Naive B cell (primary cell): ENCODE data around the gene BCL7A. TPM values are rescaled to one million over a fixed set of nuclear protein-coding genes. Genes with fewer than 3 reads are reported as not detected.
A peak's percentile ranks its signal among the peaks of the same experiment; 100 is the strongest.

Source experiments
- ATAC-seq, 2 donors: fragments of 150-1000 bp; cut with Tn5 transposase; 2 replicates each; pipeline ENCODE4 v1.10.0; 2021; ENCODE audit warnings: low read depth in 2 of 2, mild to moderate bottlenecking in 2 of 2, moderate library complexity in 2 of 2
- DNase-seq: peaks from one replicate; pipeline ENCODE4 v3.0.0; 2022
- H3K27ac Mint-ChIP-seq, 6 donors: one replicate each; pipeline ENCODE4 v1.8.0; 2020 to 2022; ENCODE audit warnings: mild to moderate bottlenecking in 6 of 6, mixed read lengths in 6 of 6, moderate library complexity in 5 of 6, inconsistent platforms in 2 of 6
- H3K27me3 Mint-ChIP-seq, 3 donors: one replicate each; pipeline ENCODE4 v1.8.0; 2021 to 2022; ENCODE audit warnings: mixed read lengths in 3 of 3, mild to moderate bottlenecking in 1 of 3
- H3K36me3 Mint-ChIP-seq, 2 donors: one replicate each; pipeline ENCODE4 v1.8.0; 2020 to 2022; ENCODE audit warnings: mixed read lengths in 2 of 2, inconsistent platforms in 1 of 2, mild to moderate bottlenecking in 1 of 2
- H3K4me1 Mint-ChIP-seq, 3 donors: one replicate each; pipeline ENCODE4 v1.8.0; 2020 to 2022; ENCODE audit warnings: mixed read lengths in 3 of 3, inconsistent platforms in 1 of 3, mild to moderate bottlenecking in 1 of 3, moderate library complexity in 1 of 3
- H3K4me3 Mint-ChIP-seq, 8 donors: one replicate each; pipeline ENCODE4 v1.8.0; 2020 to 2022; ENCODE audit warnings: mild to moderate bottlenecking in 8 of 8, mixed read lengths in 8 of 8, moderate library complexity in 8 of 8, inconsistent platforms in 2 of 8
- H3K9me3 Mint-ChIP-seq, 7 donors: one replicate each; pipeline ENCODE4 v1.8.0; 2020 to 2022; ENCODE audit warnings: mixed read lengths in 7 of 7, mild to moderate bottlenecking in 5 of 7, inconsistent platforms in 2 of 7, moderate library complexity in 1 of 7
- polyA plus RNA-seq, 6 donors: library from polyadenylated mRNA; unstranded; fragments of 300-500 nt; fragmentation: Illumina TruSeq; gene quantifications; one replicate each; pipeline ENCODE4 v1.2.3, GENCODE V29; 2021; ENCODE audit warnings: low read depth in 6 of 6

The BCL7A gene
- polyA plus RNA-seq, 6 donors from 2014 or later, result 65.2 to 135 (median 87.0) TPM

GRCh38 chr12:122067548-122067947 lies 45.9 kb downstream of the BCL7A start:
- H3K36me3 Mint-ChIP-seq, result no peaks in the 10 kb centered on the region
- ATAC-seq (peak in 1 of 2 donors; percentile 8), DNase-seq (no peak)
- peaks cover 42 to 59% (median 44%) of the 10 kb centered on the region in 3 donors for H3K4me1 Mint-ChIP-seq
- peak overlapping the region in 5 of 6 donors; percentile 65 to 96 (median 75) for H3K27ac Mint-ChIP-seq
- no peaks in the 10 kb centered on the region for H3K27me3 Mint-ChIP-seq
- H3K4me3 Mint-ChIP-seq, result peak overlapping the region; percentile 34 to 90 (median 76)
- H3K9me3 Mint-ChIP-seq, result no peaks in the 10 kb centered on the region

- ATAC-seq, result peak; percentile 95
- Mint-ChIP-seq H3K27me3 (no peaks in the 10 kb centered on the region), H3K36me3 (no peaks in the 10 kb centered on the region), H3K4me1 (peaks cover 39 to 55% (median 44%) of the 10 kb centered on the region in 3 donors), H3K9me3 (no peaks in the 10 kb centered on the region), H3K27ac (peak overlapping the region; percentile 65 to 96 (median 71)), H3K4me3 (peak overlapping the region; percentile 34 to 90 (median 76))
- DNase-seq, result peak; percentile 82
Measured at GRCh38 chr12:122067966-122068365, 46.3 kb downstream of the BCL7A start.

GRCh38 chr12:122072031-122072970 lies 50.6 kb downstream of the BCL7A start:
- Mint-ChIP-seq H3K27ac (no peak overlapping the region), H3K4me3 (no peak overlapping the region), H3K9me3 (no peaks in the 10 kb centered on the region), H3K4me1 (peaks cover 16 to 44% (median 30%) of the 10 kb centered on the region in 3 donors), H3K36me3 (no peaks in the 10 kb centered on the region), H3K27me3 (no peaks in the 10 kb centered on the region)
- DNase-seq (no peak), ATAC-seq (no peak)

- Mint-ChIP-seq H3K4me3 (peak overlapping the region in 2 of 8 donors; percentile 58 to 74), H3K9me3 (no peaks in the 10 kb centered on the region), H3K27me3 (no peaks in the 10 kb centered on the region), H3K27ac (peak overlapping the region in 2 of 6 donors; percentile 39 to 65), H3K36me3 (no peaks in the 10 kb centered on the region), H3K4me1 (peaks cover 7 to 36% (median 22%) of the 10 kb centered on the region in 3 donors)
- DNase-seq (no peak), ATAC-seq (no peak)
Measured at GRCh38 chr12:122073815-122074214, 52.1 kb downstream of the BCL7A start.

GRCh38 chr12:122076743-122077495 lies 55.2 kb downstream of the BCL7A start:
- peak overlapping the region; percentile 72 to 92 (median 86) for H3K4me3 Mint-ChIP-seq

GRCh38 chr12:122078141-122079032 lies 56.7 kb downstream of the BCL7A start, which contains the start of gene MLXIP:
TSS of gene MLXIP (plus strand) at chr12:122078756. CDS start at chr12:122078854, 98 bp downstream.
- no peaks in the 10 kb centered on the region for H3K27me3 Mint-ChIP-seq
- H3K4me3 Mint-ChIP-seq, result peak within 1 kb of the TSS; percentile 86 to 96 (median 94)
- H3K36me3 Mint-ChIP-seq, result no peaks in the 10 kb centered on the region
- peak; percentile 78 to 82 for ATAC-seq
- H3K27ac Mint-ChIP-seq, result peak within 1 kb of the TSS; percentile 87 to 95 (median 91)
- peak; percentile 90 for DNase-seq
- no peaks in the 10 kb centered on the region for H3K9me3 Mint-ChIP-seq
- H3K4me1 Mint-ChIP-seq, result peaks cover 37 to 68% (median 59%) of the 10 kb centered on the region in 3 donors

More at GRCh38 chr12:122076743-122077495, 55.2 kb downstream of the BCL7A start:
- H3K4me1 Mint-ChIP-seq, result peaks cover 24 to 53% (median 51%) of the 10 kb centered on the region in 3 donors
- peak overlapping the region in 4 of 6 donors; percentile 19 to 89 (median 64) for H3K27ac Mint-ChIP-seq
- H3K36me3 Mint-ChIP-seq, result no peaks in the 10 kb centered on the region
- DNase-seq (peak; percentile 59), ATAC-seq (peak in 1 of 2 donors; percentile 17)
- no peaks in the 10 kb centered on the region for H3K9me3 Mint-ChIP-seq
- H3K27me3 Mint-ChIP-seq, result no peaks in the 10 kb centered on the region

- H3K36me3 Mint-ChIP-seq, result no peaks in the 10 kb centered on the region
- ATAC-seq (peak in 1 of 2 donors; percentile 10), DNase-seq (no peak)
- peak overlapping the region; percentile 87 to 95 (median 91) for H3K27ac Mint-ChIP-seq
- no peaks in the 10 kb centered on the region for H3K9me3 Mint-ChIP-seq
- peak overlapping the region; percentile 86 to 96 (median 94) for H3K4me3 Mint-ChIP-seq
- H3K27me3 Mint-ChIP-seq, result no peaks in the 10 kb centered on the region
- peaks cover 42 to 72% (median 65%) of the 10 kb centered on the region in 3 donors for H3K4me1 Mint-ChIP-seq
Measured at GRCh38 chr12:122079033-122079531, 57.4 kb downstream of the BCL7A start.

- Mint-ChIP-seq H3K36me3 (no peaks in the 10 kb centered on the region), H3K9me3 (no peaks in the 10 kb centered on the region), H3K27ac (peak overlapping the region; percentile 87 to 95 (median 91)), H3K27me3 (no peaks in the 10 kb centered on the region), H3K4me1 (peaks cover 45 to 73% (median 68%) of the 10 kb centered on the region in 3 donors), H3K4me3 (peak overlapping the region; percentile 86 to 96 (median 94))
- ATAC-seq (no peak), DNase-seq (no peak)
Measured at GRCh38 chr12:122079532-122080081, 57.9 kb downstream of the BCL7A start.

- DNase-seq, result no peak
- Mint-ChIP-seq H3K9me3 (no peaks in the 10 kb centered on the region), H3K36me3 (peaks cover 0 to 3% of the 10 kb centered on the region in 2 donors), H3K4me3 (peak overlapping the region; percentile 86 to 96 (median 94)), H3K27me3 (no peaks in the 10 kb centered on the region), H3K4me1 (peaks cover 45 to 76% (median 69%) of the 10 kb centered on the region in 3 donors), H3K27ac (peak overlapping the region in 5 of 6 donors; percentile 69 to 95 (median 91))
- ATAC-seq, result no peak
Measured at GRCh38 chr12:122080149-122081082, 58.7 kb downstream of the BCL7A start.

- H3K27me3 Mint-ChIP-seq, result no peaks in the 10 kb centered on the region
- peak overlapping the region in 5 of 6 donors; percentile 34 to 94 (median 91) for H3K27ac Mint-ChIP-seq
- no peaks in the 10 kb centered on the region for H3K9me3 Mint-ChIP-seq
- no peak for DNase-seq
- peaks cover 0 to 8% of the 10 kb centered on the region in 2 donors for H3K36me3 Mint-ChIP-seq
- no peak for ATAC-seq
- peak overlapping the region; percentile 86 to 96 (median 94) for H3K4me3 Mint-ChIP-seq
- H3K4me1 Mint-ChIP-seq, result peaks cover 53 to 79% (median 75%) of the 10 kb centered on the region in 3 donors
Measured at GRCh38 chr12:122081083-122081696, 59.5 kb downstream of the BCL7A start.
